HuH-7.5 (cell line): ENCODE results near the gene PBRM1.

Experiments used
- DNase-seq: peaks from one replicate; pipeline ENCODE4 v3.0.0; 2011; ENCODE audit warnings: low spot score

Gene PBRM1

DNA sequence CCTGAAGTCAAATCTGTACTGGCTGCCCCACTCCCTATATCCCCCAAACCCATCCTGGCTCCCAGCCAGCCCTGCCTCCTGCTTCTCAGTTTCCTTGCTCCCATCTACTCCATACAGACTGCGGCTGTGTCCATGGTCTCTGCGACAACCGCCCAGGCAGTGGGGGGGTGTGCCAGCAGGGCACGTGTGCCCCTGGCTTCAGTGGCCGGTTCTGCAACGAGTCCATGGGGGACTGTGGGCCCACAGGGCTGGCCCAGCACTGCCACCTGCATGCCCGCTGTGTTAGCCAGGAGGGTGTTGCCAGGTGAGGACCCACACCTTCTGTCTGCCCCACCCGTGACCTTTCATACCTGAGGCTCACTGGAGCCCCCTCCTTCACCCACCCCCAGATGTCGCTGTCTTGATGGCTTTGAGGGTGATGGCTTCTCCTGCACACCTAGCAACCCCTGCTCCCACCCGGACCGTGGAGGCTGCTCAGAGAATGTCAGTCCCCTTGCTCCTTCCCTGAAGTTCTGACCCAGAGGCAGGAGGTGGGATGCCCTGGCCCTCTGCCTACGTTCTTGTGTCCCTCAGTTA is 175.9 kb downstream of the PBRM1 start:
- no peak for DNase-seq

GRCh38 chr3:52507359-52507758 is 178.4 kb downstream of the PBRM1 start:
- DNase-seq: no peak

- DNase-seq: no peak
These were observed 179.3 kb downstream of the PBRM1 start for GRCh38 chr3:52506266-52506966.

DNA sequence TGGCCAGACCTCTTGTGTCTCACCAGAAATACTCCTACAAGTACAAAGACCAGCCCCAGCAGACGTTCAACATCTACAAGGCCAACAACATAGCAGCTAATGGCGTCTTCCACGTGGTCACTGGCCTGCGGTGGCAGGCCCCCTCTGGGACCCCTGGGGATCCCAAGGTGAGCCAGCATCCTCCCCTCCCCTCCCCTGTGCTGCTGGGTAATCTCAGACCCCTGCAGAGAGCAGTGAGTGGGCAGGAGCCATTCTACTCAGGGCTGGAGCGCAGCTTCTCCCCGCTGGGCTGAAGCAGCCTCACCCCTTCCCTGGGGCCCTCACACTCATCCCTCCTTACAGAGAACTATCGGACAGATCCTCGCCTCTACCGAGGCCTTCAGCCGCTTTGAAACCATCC is 180.7 kb downstream of the PBRM1 start:
- DNase-seq: no peak

DNA sequence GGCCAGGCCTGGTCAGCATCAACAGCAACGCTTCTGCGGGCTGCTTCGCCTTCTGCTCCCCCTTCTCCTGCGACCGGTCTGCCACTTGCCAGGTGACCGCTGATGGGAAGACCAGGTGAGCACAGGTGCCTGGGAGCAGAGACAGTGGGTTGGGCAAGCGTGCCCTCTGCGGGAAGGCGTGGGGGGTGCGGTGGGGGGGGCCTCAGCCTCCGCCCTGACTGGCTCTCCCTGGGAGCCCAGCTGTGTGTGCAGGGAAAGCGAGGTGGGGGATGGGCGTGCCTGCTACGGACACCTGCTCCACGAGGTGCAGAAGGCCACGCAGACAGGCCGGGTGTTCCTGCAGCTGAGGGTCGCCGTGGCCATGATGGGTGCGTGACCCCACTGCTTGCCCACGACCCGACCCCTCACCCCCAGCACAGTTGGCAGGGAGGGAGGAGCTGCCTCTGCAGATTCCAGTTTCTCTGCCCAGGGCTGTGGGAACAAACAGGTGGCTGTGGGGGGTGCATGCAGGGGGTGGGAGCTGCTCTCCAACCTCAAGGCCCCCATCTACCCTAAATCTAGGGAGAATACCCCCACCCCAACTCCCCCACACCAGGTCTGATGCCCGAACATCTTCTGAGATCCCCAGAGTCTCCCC is 181.8 kb downstream of the PBRM1 start:
- DNase-seq: no peak

DNA sequence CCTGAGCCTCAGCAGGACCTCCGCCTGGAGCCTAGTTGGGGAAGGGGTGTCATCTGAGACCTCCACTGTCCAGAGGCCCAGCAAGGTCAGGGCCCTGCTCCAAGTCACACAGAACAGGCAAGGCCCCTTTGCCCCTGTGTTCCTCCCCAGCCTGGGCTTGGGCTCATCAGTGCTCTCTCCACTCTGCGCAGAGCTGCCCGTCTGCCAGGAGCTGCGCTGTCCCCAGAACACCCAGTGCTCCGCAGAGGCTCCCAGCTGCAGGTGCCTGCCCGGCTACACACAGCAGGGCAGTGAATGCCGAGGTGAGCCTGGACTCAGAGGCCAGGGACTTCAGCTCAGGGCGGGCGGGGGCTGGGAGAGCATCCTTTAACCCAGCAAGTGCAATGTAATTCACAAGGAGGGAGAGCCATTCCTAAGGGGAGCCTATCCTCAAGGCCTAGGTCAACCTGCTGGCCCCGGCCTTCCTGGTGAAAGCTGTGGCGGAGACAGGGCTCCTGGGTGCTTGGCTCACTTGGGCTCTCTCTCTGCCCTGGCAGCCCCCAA is 182.8 kb downstream of the PBRM1 start:
- DNase-seq: no peak

- no peak for DNase-seq
These were observed 183.7 kb downstream of the PBRM1 start for GRCh38 chr3:52502001-52502400.

DNA sequence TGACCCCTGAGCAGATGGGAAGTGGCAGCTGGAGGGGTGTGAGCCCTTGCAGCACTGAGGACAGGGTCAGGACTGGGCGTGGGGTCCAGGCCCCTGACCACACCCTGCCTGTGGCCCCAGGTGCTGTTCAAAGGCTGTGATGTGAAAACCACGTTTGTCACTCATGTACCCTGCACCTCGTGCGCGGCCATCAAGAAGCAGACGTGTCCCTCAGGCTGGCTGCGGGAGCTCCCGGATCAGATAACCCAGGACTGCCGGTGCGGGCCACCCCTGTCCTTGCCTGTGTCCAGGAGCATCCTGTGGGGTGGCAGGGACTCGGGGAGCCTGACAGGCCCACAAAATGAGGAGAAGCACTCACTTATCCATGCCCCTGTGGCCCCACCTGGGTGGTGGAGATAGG is 184.7 kb downstream of the PBRM1 start:
- no peak for DNase-seq

DNA sequence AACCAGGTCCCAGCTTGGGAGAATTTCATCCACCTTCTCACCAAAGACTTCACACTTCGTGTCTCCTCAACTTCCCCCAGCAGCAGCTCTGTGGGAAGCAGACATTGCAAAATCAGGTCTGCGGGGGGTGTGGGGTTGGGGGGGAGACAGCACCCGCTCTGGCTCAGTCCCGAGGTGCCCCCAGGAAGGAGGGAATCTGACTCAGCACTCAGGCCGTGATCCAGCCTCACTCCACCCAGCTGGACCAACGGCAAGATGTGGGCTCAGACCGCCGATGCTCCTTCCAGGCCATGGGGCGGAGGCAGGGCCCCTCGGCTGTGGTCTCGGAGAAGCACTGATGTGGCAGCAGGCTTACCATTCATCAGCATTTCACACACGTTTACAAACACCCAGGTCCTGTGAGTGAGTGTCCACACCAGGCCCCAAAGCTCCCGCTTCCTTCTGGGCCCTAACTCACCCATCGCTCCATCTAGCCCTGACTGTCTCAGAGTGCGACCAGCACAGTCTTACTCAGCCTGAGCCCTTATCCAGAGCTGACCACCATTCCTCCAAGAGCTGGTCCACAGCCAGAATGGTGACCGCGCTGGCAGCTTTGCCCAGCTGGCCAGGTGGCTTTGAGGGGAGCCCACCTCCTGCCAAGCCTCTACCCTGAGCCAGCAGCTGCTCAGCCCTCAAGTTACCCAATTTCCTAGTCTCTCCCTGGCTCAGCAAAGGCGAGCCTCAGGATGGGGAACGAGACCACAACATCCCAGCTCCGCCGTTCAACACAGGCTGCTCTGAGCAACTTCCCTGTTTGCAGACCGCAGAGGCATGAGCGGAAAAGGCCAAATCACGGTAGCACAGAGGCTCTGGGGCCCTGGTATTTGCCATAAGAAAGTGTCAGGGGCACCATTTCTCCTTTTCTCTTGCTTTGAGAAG is 187.3 kb downstream of the PBRM1 start:
- DNase-seq: no peak

GRCh38 chr3:52495777-52496602 is 189.7 kb downstream of the PBRM1 start:
- DNase-seq: no peak
